GM12878 (cell line): ENCODE results near the gene NUDT22.

Source experiments
- NFYB ChIP-seq: IDR thresholded peaks from 2 replicates; pipeline ENCODE4 v1.6.1; 2011; ENCODE audit warnings: low read depth, mild to moderate bottlenecking, low read length, improper control_type of control experiment, moderate library complexity; ENCODE audit not compliant: insufficient read depth
- POLR2A ChIP-seq: IDR thresholded peaks from 2 replicates; pipeline ENCODE4 v1.6.1; 2011; ENCODE audit warnings: low read depth, mild to moderate bottlenecking, low read length
- POLR2AphosphoS5 ChIP-seq: IDR thresholded peaks from 2 replicates; pipeline ENCODE4 v1.6.1; 2011; ENCODE audit warnings: mild to moderate bottlenecking, low read length, inconsistent platforms
- TF ChIP-seq, protein P1 (sequence below): IDR thresholded peaks from 2 replicates; pipeline ENCODE4 v1.6.1; 2011; ENCODE audit warnings: borderline replicate concordance, low read depth, mild to moderate bottlenecking, moderate library complexity, low read length; ENCODE audit not compliant: insufficient read depth, poor library complexity, severe bottlenecking
- TF ChIP-seq, protein P2 (sequence below), 3 experiments: IDR thresholded peaks in 2 of 3; conservative IDR thresholded peaks in 1 of 3; 2 replicates each; pipeline ENCODE4 v1.5.1; 2011; ENCODE audit warnings: low read depth in 3 of 3, low read length in 3 of 3, mild to moderate bottlenecking in 3 of 3, control low read depth in 2 of 3, moderate library complexity in 2 of 3, inconsistent platforms in 1 of 3, mixed read lengths in 1 of 3; ENCODE audit not compliant: control insufficient read depth in 2 of 3, insufficient read depth in 1 of 3; ENCODE audit errors: extremely low read depth in 1 of 3

DNA sequence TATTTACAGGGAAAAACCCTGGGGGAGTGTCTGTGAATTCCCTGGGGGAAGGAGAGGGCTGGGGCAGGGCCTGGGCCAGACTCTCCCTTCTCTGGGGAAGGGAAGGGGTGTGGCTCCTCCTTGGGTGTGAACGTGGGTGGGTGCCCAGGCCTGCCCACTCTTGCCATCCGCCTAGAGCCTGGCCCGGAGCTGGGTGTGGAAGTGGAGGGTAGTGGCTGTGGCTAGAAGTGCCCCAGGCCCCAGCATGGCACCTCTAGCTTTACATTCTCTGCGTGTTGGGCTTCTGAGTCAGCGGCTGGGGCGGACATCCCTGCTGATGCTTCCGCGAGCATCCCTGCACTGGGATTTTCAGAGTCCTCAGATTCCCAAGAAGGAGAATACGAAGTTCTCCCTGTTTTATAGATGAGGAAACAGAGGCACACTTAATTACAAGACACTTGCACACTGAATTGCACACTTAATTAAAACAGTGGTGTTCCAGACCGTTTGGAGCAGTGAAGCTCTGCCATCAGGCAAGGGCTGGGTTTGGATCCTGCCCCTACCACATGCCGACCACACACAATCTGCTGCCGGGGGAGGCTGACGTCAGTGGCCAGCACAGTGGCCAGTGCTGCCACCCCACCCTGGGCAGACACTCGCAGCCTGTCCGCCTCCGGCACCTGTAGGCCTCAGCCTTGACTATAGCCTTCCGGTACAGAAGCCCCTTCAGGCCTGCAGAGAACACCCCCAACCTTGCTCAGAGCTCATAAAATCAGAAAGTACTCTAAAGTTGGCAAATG is 50.8 kb downstream of the NUDT22 start:
- no peak for TF ChIP-seq NFYB
- no peak for TF ChIP-seq POLR2AphosphoS5
- TF ChIP-seq, protein P1, sequence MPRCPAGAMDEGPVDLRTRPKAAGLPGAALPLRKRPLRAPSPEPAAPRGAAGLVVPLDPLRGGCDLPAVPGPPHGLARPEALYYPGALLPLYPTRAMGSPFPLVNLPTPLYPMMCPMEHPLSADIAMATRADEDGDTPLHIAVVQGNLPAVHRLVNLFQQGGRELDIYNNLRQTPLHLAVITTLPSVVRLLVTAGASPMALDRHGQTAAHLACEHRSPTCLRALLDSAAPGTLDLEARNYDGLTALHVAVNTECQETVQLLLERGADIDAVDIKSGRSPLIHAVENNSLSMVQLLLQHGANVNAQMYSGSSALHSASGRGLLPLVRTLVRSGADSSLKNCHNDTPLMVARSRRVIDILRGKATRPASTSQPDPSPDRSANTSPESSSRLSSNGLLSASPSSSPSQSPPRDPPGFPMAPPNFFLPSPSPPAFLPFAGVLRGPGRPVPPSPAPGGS: no peak
- TF ChIP-seq, protein P2, sequence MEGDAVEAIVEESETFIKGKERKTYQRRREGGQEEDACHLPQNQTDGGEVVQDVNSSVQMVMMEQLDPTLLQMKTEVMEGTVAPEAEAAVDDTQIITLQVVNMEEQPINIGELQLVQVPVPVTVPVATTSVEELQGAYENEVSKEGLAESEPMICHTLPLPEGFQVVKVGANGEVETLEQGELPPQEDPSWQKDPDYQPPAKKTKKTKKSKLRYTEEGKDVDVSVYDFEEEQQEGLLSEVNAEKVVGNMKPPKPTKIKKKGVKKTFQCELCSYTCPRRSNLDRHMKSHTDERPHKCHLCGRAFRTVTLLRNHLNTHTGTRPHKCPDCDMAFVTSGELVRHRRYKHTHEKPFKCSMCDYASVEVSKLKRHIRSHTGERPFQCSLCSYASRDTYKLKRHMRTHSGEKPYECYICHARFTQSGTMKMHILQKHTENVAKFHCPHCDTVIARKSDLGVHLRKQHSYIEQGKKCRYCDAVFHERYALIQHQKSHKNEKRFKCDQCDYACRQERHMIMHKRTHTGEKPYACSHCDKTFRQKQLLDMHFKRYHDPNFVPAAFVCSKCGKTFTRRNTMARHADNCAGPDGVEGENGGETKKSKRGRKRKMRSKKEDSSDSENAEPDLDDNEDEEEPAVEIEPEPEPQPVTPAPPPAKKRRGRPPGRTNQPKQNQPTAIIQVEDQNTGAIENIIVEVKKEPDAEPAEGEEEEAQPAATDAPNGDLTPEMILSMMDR (IDR thresholded peaks at IDR 0.05 in 2 of 3, conservative IDR thresholded peaks at IDR 0.05 in 1 of 3; ENCODE audit: control insufficient read depth in 2 of 3, extremely low read depth in 1 of 3, insufficient read depth in 1 of 3, low read depth in 3 of 3, low read length in 3 of 3): no peak
- TF ChIP-seq POLR2A: no peak
